Renal cortical epithelial cell (primary cell): ENCODE measurements around the gene OR2G3. TPM values are rescaled to one million over a fixed set of nuclear protein-coding genes. Genes with fewer than 3 reads are reported as not detected.

Source experiments
- DNase-seq: peaks from one replicate; pipeline ENCODE4 v3.0.0-alpha.2; 2011; ENCODE audit warnings: low read depth
- total RNA-seq: library from RNA; depleted of rRNA; stranded (reverse); fragments of >200 nt; gene quantifications from 2 replicates; pipeline ENCODE4 v1.2.3, GENCODE V29; 2014

The OR2G3 gene
- total RNA-seq = not detected in 2 replicates

DNA sequence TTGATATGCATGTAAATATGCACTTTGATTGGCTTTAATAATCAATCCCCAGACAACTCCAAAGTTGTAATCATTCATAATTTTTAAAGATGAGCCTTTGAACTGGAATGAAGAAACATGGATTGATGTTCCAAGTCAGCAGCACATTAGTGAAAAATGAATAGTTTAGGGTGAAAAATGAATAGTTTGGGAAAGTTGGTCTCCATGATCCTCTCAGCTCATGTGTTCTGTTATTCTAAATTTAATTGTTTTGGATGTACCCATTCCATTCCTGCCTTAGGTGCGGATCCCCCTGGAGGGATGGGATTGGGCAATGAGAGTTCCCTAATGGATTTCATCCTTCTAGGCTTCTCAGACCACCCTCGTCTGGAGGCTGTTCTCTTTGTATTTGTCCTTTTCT lies at the start of gene OR2G3:
Gene OR2G3, plus strand, starts transcription at position 301 of the 400 bp plus-strand sequence. Its CDS starts 0 bp downstream, at position 301.
- no peak for DNase-seq

DNA sequence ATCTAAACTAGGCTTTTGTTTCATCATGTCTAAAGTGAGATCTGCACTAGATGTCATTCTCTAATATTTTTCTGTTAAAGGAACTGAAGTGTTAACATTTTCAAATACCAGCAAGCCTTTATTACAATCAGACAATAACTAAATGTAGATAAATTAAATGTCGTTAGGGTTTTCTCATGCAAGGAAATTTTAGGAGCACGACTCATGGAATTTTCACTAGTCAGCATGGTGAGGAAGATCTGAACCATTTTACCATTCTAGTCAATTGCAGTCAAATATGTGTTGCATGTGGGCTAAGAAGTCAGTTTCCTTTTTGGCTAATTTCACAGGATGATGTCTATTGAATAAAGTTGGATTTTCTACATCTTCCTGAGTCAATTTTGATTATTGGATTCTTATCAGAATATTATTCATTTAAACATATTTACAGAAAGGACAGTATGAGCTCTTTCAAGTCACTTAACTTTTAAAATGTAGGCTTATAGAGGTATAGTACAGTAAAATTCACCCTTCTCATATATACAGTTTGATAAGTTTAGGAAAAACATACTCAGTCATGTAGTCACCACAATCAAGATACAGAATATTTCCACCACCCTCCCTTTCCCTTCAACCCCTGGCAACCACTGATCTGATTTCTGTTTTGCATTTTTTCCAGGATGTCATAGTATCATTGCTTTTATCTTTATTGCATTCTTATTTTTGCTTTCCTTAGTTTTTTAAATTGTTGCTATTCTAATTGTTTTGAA lies 47.3 kb upstream of the OR2G3 start:
- no peak for DNase-seq

DNA sequence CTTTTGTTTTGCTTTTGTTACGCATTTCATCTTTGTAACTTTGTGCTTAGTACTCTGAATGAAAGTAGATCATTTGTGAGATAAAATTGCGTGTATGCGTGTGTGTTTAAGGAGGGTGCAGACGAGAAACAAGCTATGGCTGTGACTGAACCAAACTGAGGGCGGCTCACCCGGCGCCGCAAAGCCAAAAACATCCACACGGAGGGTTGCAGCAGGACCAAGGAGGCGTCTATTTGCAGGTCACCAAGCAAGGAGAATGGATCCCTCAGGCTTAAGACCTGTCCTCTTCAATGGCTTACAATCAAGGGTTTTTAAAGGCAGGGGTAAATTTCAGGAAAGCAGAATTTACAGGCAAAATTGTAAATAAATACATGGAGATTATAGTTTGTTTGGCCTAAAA lies 43.7 kb upstream of the OR2G3 start:
- no peak for DNase-seq

DNA sequence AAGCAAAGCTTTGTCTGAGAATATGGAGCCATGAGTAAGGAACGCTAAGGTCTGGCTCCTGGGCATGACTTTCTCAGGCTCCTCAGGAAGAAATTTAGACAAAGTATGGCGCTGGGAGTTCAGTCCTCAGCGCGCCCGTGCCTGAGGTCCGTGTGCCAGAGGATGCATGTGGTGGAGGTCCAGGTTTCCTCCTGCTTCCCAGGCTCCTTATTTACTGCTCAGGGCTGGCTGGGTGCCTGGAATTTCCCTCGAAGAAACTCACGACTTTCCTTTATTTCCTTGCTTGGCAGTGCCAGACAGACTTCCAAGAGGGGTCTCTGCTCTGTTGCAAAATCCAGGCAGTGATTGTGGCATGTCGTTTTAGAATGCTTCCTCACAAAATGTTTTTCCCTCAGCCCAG lies 43.2 kb upstream of the OR2G3 start:
- DNase-seq = no peak

DNA sequence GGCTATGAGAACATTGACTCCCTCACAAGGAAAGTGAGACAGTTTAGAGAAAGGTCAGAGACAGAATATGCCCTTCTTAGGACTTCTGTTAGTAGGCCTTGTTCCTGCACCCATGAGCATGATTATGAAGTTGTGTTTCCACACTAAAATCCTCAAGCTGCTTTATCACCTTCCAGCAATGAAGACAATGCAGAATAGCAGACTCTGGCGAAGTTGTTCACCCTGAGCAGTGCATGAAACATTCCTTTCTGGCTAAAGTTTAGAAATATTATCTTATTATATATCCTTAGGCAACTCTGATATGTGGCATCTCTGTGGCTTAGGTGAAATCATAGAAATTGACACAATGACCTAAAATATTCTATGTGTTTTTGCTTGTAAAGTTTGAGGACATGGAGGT lies 31.1 kb upstream of the OR2G3 start:
- DNase-seq = no peak

DNA sequence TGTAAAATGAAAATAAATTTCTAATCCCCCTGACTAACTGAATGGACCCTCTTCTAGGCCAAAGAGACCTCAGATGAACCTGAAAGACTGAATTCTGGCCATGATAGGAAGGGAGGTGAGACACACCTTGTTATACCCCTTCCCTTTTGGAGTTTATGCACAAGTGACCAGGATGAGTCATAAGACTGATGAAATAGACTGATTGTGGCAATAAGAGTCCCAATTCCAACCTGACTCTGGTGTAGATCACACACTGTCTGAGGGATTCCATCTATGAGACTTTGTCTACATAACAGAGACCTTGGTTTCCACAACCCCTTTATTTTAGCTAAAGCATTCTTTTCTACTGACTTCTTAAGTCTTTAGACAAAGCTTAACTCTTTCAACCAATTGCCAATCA lies 30.7 kb upstream of the OR2G3 start:
- no peak for DNase-seq

DNA sequence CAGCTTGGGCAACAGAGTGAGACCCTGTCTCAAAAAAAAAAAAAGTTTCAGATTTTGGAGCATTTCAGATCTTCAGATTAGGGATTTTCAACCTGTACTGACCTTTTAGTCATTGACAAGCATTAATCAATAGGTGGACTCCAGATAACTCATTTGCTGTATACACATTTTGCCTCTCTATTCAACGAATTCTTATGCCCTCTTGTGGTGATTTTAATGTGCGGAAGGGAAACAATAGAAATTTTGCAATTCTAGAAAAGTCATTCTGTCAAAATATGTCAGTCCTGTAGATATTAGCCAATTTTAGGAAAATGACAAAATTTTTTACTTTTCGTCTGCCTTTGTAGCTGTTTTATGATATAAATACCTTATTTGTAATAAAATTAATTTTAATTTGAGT lies 28.9 kb upstream of the OR2G3 start:
- DNase-seq = no peak

DNA sequence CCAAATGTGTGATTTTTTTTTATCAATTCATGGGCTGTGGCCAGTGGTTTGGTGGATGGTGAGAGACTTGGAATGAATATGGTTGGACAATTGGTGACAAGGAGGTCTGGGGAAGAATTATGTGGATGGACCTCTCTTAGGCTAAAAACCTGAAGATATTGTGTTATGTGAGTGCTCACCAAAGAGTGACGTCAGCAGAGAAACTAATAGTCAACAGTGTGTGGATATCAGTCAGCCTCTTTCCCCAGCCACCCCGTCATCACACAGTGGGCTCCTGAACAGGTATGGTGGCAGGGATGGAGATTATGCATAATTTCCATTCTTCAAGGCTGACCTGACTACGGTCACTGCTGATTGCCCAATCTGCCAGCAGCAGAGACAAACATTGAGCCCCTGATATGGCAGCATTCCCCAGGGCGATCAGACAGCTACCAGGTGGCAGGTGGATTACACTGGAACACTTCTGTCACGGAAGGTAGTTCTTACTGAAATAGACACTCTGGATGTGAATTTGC lies 26.4 kb upstream of the OR2G3 start:
- no peak for DNase-seq

DNA sequence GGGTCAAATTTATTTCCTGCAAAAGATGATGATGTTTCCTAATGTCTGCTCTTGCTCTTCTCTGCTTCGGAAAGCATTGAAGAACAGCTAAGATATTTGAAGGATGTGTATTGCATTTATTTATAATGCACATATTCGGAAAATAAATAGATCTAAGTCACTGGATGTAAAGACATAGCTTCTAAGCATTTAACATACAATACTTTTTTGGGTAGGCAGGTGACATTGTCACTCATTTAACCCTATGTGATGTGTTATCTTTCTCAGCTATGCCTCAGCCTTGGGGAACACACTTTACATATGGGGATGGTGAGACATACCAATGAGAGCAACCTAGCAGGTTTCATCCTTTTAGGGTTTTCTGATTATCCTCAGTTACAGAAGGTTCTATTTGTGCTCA lies 17.3 kb upstream of the OR2G3 start, which contains the start of gene OR2G2:
Gene OR2G2, plus strand, starts transcription at position 301 of the 400 bp plus-strand sequence. Its CDS starts 0 bp downstream, at position 301.
- no peak for DNase-seq

DNA sequence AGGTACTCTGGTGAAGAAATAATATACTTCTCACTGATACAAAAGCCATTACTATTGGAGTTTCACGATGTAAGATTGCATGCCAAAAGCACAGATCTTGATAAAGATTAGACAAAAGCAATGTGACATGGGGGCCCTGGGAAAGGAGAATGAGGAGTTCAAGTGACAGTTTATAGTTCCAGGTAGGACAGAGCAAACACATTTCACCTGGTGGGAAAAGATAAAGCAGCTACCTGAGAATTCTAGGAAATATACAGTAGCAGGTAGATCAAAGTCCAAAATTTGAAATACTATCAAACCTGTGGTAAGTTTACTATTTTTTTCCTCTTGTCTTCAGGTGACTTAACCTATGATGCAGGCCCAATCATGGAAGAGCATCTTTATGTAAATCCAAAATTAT lies 8.0 kb downstream of the OR2G3 start:
- DNase-seq = no peak

DNA sequence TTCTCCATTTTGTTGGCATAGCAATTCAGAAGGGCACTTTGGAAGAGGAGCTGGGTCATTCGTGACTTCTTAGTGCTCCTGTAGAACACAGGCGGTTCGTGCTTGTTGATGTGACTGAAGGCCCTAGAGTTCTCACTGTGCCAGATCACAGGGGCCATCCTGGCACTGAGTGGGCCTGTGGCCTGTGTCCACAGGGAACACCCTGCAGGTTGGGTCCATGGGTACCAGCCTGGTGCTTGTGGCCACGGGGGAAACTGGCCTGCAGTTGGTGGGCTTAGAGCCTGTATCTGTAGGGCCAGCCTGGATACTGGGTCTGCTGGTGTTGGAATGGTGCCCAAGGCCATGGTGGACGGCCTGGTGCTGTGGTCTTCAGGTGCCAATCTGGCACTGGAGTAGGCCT lies 9.2 kb downstream of the OR2G3 start:
- DNase-seq = no peak

DNA sequence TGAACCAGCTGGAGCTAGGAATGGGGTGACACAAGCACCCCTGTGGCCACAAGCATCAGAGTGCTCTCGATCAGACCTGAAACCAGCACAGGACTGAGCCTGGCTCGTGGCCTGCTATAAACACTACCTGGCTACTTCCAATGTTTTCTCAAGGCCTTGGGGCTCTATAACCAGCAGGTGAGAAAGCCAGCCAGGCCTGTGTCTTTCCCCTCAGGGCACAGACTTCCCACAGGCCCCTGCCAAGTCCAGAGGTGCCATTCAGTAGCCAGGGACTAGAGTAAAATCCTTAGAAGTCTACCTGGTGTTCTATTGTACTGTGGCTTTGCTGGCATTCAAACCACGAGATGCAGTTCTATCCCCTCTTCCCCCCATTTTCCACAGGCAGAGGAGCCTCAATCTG lies 22.6 kb downstream of the OR2G3 start:
- no peak for DNase-seq

DNA sequence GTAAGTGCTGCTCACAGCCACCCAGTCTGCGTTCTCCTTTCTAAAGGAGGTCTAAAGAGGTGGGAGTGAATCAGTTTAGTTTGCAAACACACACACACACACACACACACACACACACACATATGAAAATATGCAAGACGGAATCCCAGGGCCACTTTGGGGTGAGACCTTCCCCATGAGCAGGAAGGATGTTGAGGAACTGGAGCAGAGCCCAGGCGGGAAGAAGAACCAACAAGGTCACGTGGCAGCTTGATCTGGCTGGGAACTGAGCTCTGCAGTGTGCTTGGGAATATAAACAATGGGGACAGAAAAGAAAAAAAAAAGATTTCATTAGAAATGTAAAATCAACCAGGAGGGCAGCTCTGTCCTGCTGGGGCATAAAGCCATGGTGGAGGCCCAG lies 32.6 kb downstream of the OR2G3 start:
- no peak for DNase-seq

DNA sequence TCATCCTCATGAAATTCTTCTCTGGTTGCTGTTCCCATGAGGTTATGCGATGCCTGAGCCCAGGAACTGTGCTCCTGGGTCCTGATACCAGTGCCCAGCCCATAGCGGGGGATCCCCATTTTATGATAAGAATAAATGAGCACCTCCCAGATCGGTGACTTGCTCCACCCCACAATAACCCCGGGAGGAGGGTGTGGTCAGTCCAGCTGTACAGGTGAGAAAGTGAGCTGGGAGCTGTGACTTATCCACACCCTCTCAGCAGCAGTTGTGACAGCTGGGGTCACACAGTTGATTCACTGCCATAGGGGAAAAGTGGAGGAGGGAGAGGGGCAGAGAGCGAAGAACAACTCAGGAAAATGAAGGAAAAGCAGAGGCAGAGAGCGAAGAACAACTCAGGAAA lies 33.4 kb downstream of the OR2G3 start:
- no peak for DNase-seq

DNA sequence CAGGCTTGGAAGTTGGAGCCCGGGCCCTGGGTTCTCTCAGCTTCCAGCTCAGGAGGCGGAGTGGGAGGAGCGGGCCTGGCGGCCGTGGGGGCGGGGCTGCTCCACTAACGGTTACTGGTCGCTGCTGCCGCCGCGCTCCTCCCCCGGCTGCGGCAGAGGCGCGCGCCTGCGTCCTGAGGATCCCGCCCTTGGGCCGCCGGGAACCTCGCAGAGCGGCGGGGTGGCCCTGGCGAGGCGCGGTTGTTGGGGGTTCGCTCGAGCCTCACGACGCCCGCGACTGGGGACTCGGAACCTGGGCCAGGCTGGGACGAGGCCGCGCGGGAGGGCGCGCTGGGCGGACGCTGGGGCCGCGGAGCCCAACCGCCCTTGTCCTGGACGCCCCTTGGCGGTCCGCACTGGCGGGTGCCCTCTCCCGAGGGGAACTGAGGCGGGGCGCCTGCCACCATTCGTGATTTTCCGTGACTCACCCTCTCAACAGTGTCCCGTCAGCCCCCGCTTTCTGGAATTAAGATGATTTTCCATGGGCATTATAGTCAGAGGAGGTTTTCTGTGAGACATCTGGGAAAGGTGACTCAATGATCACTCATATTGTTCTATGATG lies 34.1 kb downstream of the OR2G3 start:
- DNase-seq = no peak

DNA sequence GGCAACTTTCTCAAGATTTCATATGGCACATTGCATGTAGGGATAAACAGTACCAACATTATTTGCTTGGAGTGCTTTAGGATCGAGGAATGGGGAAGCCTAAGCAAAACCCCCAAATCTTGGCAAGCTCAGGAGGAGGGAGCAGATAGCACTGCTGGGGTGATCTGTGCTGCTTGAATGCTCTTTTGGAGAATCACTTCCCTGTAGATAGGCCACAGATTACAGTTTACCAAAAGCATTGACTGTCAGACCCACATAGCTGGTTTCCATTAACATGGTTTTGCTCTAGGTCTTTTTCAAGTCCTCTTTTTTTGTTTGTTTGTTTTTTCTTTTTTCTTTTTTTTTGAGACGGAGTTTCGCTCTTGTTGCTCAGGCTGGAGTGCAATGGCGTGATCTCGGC lies 37.4 kb downstream of the OR2G3 start:
- DNase-seq = no peak

DNA sequence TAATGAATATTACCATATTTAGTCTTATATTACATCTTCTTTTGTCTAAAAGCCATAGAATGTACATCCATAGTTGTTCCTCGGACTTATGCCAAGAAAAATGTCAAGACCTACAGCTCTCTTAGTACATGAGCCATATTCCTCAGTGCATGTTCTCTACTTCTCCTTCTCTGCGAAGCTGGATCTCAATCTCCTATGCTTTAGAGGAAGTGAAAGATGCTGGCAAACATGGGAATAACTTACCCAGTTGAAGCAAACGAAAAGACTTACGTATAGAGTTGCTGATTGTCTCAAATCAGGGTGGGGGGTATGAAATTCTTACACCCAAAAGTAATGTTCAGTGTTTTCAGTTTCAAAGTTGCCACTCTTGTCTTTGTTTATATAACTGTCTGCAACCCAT lies 41.5 kb downstream of the OR2G3 start:
- DNase-seq = no peak

DNA sequence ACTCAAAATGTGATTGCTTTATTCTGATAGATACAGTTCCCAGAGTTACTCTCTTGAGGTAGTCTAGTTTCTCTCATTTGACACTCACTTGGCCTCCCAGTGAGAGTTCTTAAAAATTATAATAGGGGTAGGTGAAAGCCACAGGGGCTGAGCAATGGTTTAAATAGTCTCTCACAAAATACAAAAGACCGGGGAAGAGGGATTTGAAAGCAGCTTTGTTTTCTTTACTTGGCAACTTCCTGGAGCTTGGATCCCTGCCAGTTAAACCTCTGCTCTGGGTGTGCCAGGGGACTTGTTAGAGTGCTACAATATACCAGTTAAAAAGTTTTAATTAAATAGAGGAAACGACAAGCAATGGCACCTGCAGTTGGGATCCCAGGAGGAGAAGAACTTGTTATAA lies 42.5 kb downstream of the OR2G3 start:
- DNase-seq = no peak

DNA sequence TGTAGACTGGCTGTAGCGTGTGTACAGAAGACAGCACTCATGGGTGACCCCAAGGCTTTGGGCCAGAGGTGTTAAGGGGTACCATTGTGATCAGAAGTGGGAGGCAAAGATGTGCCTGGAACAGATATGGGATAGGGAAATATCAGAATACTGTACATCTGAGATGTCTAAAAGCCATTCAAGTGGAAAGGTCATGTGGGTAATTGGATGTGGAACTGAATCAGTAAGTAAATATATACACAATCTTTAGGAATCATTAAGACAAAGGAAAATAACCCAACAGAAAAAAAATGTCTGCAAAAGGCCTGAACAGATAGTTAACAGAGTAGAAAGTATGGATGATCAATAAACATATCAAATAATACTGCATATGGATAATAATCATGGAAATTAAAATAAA lies 47.7 kb downstream of the OR2G3 start:
- DNase-seq = no peak
